ENCODE measurements around the gene INAVA.

Gene INAVA

GRCh38 chr1:200889571-200889970, 5.1 kb upstream of the INAVA start:
- peaks cover 36% of the 10 kb centered on the region for H3K4me1 ChIP-seq (ENCODE audit: control insufficient read depth, insufficient read depth, low read depth, low read length)
- H3K9me3 ChIP-seq (ENCODE audit: control insufficient read depth, low read length) = no peaks in the 10 kb centered on the region
- no peaks in the 10 kb centered on the region for H3K36me3 ChIP-seq (ENCODE audit: control insufficient read depth in 1 of 2, insufficient read depth in 2 of 2, low read depth in 1 of 2, low read length in 2 of 2)
- H4K91ac ChIP-seq (ENCODE audit: low read length) = no peak overlapping the region
- no peak overlapping the region for H3K4ac ChIP-seq (ENCODE audit: low read depth in 1 of 2, low read length in 2 of 2)
- H3K4me2 ChIP-seq (ENCODE audit: low read length, poor library complexity, severe bottlenecking) = no peak overlapping the region
- H3K23ac ChIP-seq (ENCODE audit: low read length in 2 of 2) = no peak overlapping the region
- H3K9ac ChIP-seq (ENCODE audit: low read length) = no peak overlapping the region
- H3K14ac ChIP-seq (ENCODE audit: low read length in 2 of 2) = no peak overlapping the region
- no peak overlapping the region for H2AK5ac ChIP-seq (ENCODE audit: low read length, severe bottlenecking)
- H2BK5ac ChIP-seq (ENCODE audit: low read depth, low read length, poor library complexity, severe bottlenecking) = no peak overlapping the region
- peaks cover 0 to 82% of the 10 kb centered on the region in 2 experiments for H3K27me3 ChIP-seq (ENCODE audit: control insufficient read depth in 1 of 2, insufficient read depth in 1 of 2, low read length in 2 of 2)
- H2BK15ac ChIP-seq (ENCODE audit: low read depth, poor library complexity, severe bottlenecking) = no peak overlapping the region
- H3K27ac ChIP-seq (ENCODE audit: low read length, poor library complexity, severe bottlenecking) = no peak overlapping the region
- H3K79me1 ChIP-seq (replicated peaks; ENCODE audit: low read length, poor library complexity, severe bottlenecking) = peaks cover 4% of the 10 kb centered on the region
- 95% methylated on average over 2 of the region's 2 CpGs for WGBS
- H3K4me3 ChIP-seq (ENCODE audit: insufficient read depth in 1 of 2, low read depth in 1 of 2, low read length in 2 of 2) = no peak overlapping the region
- H2BK12ac ChIP-seq (ENCODE audit: low read length in 2 of 2) = no peak overlapping the region
- H2BK120ac ChIP-seq (ENCODE audit: low read depth, low read length) = no peak overlapping the region
- no peak for DNase-seq
- no peak overlapping the region for H3K18ac ChIP-seq (ENCODE audit: low read depth in 1 of 2, low read length in 2 of 2)
- no peak overlapping the region for H2AFZ ChIP-seq (ENCODE audit: low read depth, low read length)
- H4K8ac ChIP-seq (ENCODE audit: low read length) = no peak overlapping the region

DNA sequence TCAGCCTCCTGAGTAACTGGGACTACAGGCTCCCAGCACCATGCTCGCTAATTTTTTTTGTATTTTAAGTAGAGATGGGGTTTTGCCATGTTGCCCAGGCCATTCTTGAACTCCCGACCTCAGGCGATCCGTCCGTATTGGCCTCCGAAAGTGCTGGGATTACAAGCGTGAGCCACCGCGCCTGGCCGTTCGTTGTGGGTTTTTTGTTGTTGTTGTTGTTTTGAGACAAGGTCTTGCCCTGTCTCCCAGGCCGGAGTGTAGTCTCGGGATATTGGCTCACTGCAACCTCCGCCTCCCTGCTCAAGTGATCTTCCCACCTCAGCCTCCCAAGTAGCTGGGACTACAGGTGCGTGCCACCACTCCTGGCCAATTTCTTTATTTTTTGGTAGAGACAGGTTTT, 4.7 kb upstream of the INAVA start:
- peaks cover 40% of the 10 kb centered on the region for H3K4me1 ChIP-seq (ENCODE audit: control insufficient read depth, insufficient read depth, low read depth, low read length)
- H3K27ac ChIP-seq (ENCODE audit: low read length, poor library complexity, severe bottlenecking) = no peak overlapping the region
- H3K36me3 ChIP-seq (ENCODE audit: control insufficient read depth in 1 of 2, insufficient read depth in 2 of 2, low read depth in 1 of 2, low read length in 2 of 2) = peaks cover 0 to 2% of the 10 kb centered on the region in 2 experiments
- no peak overlapping the region for H2AK5ac ChIP-seq (ENCODE audit: low read length, severe bottlenecking)
- no peak overlapping the region for H3K9ac ChIP-seq (ENCODE audit: low read length)
- no peak overlapping the region for H3K23ac ChIP-seq (ENCODE audit: low read length in 2 of 2)
- H3K14ac ChIP-seq (ENCODE audit: low read length in 2 of 2) = no peak overlapping the region
- H3K27me3 ChIP-seq (ENCODE audit: control insufficient read depth in 1 of 2, insufficient read depth in 1 of 2, low read length in 2 of 2) = peaks cover 0 to 85% of the 10 kb centered on the region in 2 experiments
- no peak overlapping the region for H2BK15ac ChIP-seq (ENCODE audit: low read depth, poor library complexity, severe bottlenecking)
- no peak overlapping the region for H2BK5ac ChIP-seq (ENCODE audit: low read depth, low read length, poor library complexity, severe bottlenecking)
- no peak for DNase-seq
- H3K18ac ChIP-seq (ENCODE audit: low read depth in 1 of 2, low read length in 2 of 2) = no peak overlapping the region
- no peak overlapping the region for H3K4ac ChIP-seq (ENCODE audit: low read depth in 1 of 2, low read length in 2 of 2)
- H3K79me1 ChIP-seq (replicated peaks; ENCODE audit: low read length, poor library complexity, severe bottlenecking) = peaks cover 4% of the 10 kb centered on the region
- H2BK120ac ChIP-seq (ENCODE audit: low read depth, low read length) = no peak overlapping the region
- no peak overlapping the region for H2AFZ ChIP-seq (ENCODE audit: low read depth, low read length)
- H3K9me3 ChIP-seq (ENCODE audit: control insufficient read depth, low read length) = no peaks in the 10 kb centered on the region
- H3K4me3 ChIP-seq (ENCODE audit: insufficient read depth in 1 of 2, low read depth in 1 of 2, low read length in 2 of 2) = no peak overlapping the region
- WGBS = 93% methylated on average over 9 of the region's 15 CpGs
- H4K91ac ChIP-seq (ENCODE audit: low read length) = no peak overlapping the region
- no peak overlapping the region for H2BK12ac ChIP-seq (ENCODE audit: low read length in 2 of 2)
- H4K8ac ChIP-seq (ENCODE audit: low read length) = no peak overlapping the region
- no peak overlapping the region for H3K4me2 ChIP-seq (ENCODE audit: low read length, poor library complexity, severe bottlenecking)

DNA sequence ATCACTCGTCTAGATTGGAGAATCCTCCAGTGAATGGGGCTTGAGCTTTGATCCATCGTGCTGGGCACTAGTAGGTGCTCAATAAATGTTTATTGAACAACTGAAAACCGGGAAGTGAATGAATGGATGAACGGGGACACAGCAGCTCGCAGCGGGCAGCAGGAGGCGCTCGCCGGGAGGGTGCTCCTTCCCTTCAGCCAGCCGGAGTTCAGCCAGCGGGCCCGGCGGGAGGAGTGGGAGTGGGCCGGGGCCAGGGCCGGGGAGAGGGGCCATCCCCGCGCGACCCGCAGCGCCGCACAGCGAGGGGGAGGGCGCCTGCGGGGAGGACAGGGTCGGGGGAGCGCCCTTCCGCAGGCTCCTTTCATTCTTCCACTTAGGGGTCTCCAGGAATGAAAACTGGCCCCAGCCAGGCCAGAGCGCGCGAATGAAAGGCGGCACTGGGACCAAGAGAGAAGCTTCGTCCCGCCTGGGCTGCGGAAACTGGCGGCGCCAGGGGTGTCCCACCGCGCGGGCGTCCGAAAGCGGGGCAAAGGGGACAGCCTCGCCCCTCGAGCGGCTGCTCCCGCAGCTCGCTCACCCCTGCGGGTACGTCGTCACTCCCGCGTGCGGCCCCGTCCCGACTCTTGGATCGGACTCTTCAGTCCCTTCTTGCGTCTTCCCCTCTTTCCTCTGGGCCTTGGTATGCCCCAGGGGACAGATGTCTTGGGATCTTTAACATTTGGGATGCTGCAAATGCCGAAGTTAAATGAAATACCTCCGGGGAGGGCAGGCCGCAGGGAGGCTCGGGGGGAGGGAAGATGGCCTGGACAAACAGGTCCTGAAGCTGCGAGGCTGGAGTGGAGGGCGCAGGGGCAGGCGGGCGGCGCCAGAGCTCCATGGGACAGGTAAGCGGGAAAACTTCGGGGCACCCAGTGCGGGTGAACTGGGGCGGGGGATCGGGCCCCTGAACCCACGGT, 3.6 kb upstream of the INAVA start:
- Histone ChIP-seq H4K91ac (ENCODE audit: low read length) (peak overlapping the region; percentile 91), H3K4ac (ENCODE audit: low read depth in 1 of 2, low read length in 2 of 2) (peak overlapping the region in 1 of 2 experiments; percentile 63)
- DNase-seq = peak; percentile 69

GRCh38 chr1:200891774-200892157, 2.9 kb upstream of the INAVA start:
- Histone ChIP-seq H2BK5ac (ENCODE audit: low read depth, low read length, poor library complexity, severe bottlenecking) (peak overlapping the region; percentile 98), H3K9me3 (ENCODE audit: control insufficient read depth, low read length) (no peaks in the 10 kb centered on the region), H3K4ac (ENCODE audit: low read depth in 1 of 2, low read length in 2 of 2) (no peak overlapping the region), H3K27ac (ENCODE audit: low read length, poor library complexity, severe bottlenecking) (peak overlapping the region; percentile 65), H2BK120ac (ENCODE audit: low read depth, low read length) (no peak overlapping the region), H3K4me3 (ENCODE audit: insufficient read depth in 1 of 2, low read depth in 1 of 2, low read length in 2 of 2) (peak overlapping the region; percentile 70 to 82), H3K36me3 (ENCODE audit: control insufficient read depth in 1 of 2, insufficient read depth in 2 of 2, low read depth in 1 of 2, low read length in 2 of 2) (peaks cover 0 to 2% of the 10 kb centered on the region in 2 experiments), H3K4me1 (ENCODE audit: control insufficient read depth, insufficient read depth, low read depth, low read length) (peaks cover 54% of the 10 kb centered on the region), H3K23ac (ENCODE audit: low read length in 2 of 2) (peak overlapping the region in 1 of 2 experiments; percentile 6), H3K18ac (ENCODE audit: low read depth in 1 of 2, low read length in 2 of 2) (no peak overlapping the region), H2BK15ac (ENCODE audit: low read depth, poor library complexity, severe bottlenecking) (no peak overlapping the region), H3K27me3 (ENCODE audit: control insufficient read depth in 1 of 2, insufficient read depth in 1 of 2, low read length in 2 of 2) (peaks cover 0 to 92% of the 10 kb centered on the region in 2 experiments), H3K79me1 (replicated peaks; ENCODE audit: low read length, poor library complexity, severe bottlenecking) (peaks cover 4% of the 10 kb centered on the region), H2AK5ac (ENCODE audit: low read length, severe bottlenecking) (no peak overlapping the region), H3K14ac (ENCODE audit: low read length in 2 of 2) (no peak overlapping the region), H2AFZ (ENCODE audit: low read depth, low read length) (peak overlapping the region; percentile 79), H4K91ac (ENCODE audit: low read length) (no peak overlapping the region), H4K8ac (ENCODE audit: low read length) (no peak overlapping the region), H2BK12ac (ENCODE audit: low read length in 2 of 2) (no peak overlapping the region), H3K4me2 (ENCODE audit: low read length, poor library complexity, severe bottlenecking) (peak overlapping the region; percentile 78), H3K9ac (ENCODE audit: low read length) (no peak overlapping the region)
- 5% methylated on average over 6 of the region's 8 CpGs for WGBS
- DNase-seq = no peak

More for the DNA sequence above, 3.6 kb upstream of the INAVA start:
- peaks cover 4% of the 10 kb centered on the region for H3K79me1 ChIP-seq (replicated peaks; ENCODE audit: low read length, poor library complexity, severe bottlenecking)
- peak overlapping the region; percentile 65 for H3K27ac ChIP-seq (ENCODE audit: low read length, poor library complexity, severe bottlenecking)
- H3K4me3 ChIP-seq (ENCODE audit: insufficient read depth in 1 of 2, low read depth in 1 of 2, low read length in 2 of 2) = peak overlapping the region; percentile 70 to 82
- H3K9me3 ChIP-seq (ENCODE audit: control insufficient read depth, low read length) = no peaks in the 10 kb centered on the region
- H2BK12ac ChIP-seq (ENCODE audit: low read length in 2 of 2) = peak overlapping the region; percentile 62 to 86
- H2AFZ ChIP-seq (ENCODE audit: low read depth, low read length) = peak overlapping the region; percentile 79
- no peak overlapping the region for H2BK15ac ChIP-seq (ENCODE audit: low read depth, poor library complexity, severe bottlenecking)
- peak overlapping the region; percentile 89 for H2BK120ac ChIP-seq (ENCODE audit: low read depth, low read length)
- H3K18ac ChIP-seq (ENCODE audit: low read depth in 1 of 2, low read length in 2 of 2) = peak overlapping the region; percentile 71 to 88
- WGBS = 2% methylated on average over 58 of the region's 72 CpGs
- peak overlapping the region; percentile 98 for H2BK5ac ChIP-seq (ENCODE audit: low read depth, low read length, poor library complexity, severe bottlenecking)
- H3K23ac ChIP-seq (ENCODE audit: low read length in 2 of 2) = peak overlapping the region in 1 of 2 experiments; percentile 44
- peak overlapping the region; percentile 78 for H3K4me2 ChIP-seq (ENCODE audit: low read length, poor library complexity, severe bottlenecking)
- peaks cover 0 to 2% of the 10 kb centered on the region in 2 experiments for H3K36me3 ChIP-seq (ENCODE audit: control insufficient read depth in 1 of 2, insufficient read depth in 2 of 2, low read depth in 1 of 2, low read length in 2 of 2)
- H3K9ac ChIP-seq (ENCODE audit: low read length) = peak overlapping the region; percentile 84
- H3K4me1 ChIP-seq (ENCODE audit: control insufficient read depth, insufficient read depth, low read depth, low read length) = peaks cover 51% of the 10 kb centered on the region
- H2AK5ac ChIP-seq (ENCODE audit: low read length, severe bottlenecking) = no peak overlapping the region
- H3K27me3 ChIP-seq (ENCODE audit: control insufficient read depth in 1 of 2, insufficient read depth in 1 of 2, low read length in 2 of 2) = peaks cover 0 to 93% of the 10 kb centered on the region in 2 experiments
- peak overlapping the region; percentile 87 for H4K8ac ChIP-seq (ENCODE audit: low read length)
- H3K14ac ChIP-seq (ENCODE audit: low read length in 2 of 2) = no peak overlapping the region
